ENCODE measurements around the gene USP53. TPM values are rescaled to one million over a fixed set of nuclear protein-coding genes. Genes with fewer than 3 reads are reported as not detected.

The USP53 gene
- total RNA-seq, 1 experiment from 2014 or later, result 20.1 TPM

DNA sequence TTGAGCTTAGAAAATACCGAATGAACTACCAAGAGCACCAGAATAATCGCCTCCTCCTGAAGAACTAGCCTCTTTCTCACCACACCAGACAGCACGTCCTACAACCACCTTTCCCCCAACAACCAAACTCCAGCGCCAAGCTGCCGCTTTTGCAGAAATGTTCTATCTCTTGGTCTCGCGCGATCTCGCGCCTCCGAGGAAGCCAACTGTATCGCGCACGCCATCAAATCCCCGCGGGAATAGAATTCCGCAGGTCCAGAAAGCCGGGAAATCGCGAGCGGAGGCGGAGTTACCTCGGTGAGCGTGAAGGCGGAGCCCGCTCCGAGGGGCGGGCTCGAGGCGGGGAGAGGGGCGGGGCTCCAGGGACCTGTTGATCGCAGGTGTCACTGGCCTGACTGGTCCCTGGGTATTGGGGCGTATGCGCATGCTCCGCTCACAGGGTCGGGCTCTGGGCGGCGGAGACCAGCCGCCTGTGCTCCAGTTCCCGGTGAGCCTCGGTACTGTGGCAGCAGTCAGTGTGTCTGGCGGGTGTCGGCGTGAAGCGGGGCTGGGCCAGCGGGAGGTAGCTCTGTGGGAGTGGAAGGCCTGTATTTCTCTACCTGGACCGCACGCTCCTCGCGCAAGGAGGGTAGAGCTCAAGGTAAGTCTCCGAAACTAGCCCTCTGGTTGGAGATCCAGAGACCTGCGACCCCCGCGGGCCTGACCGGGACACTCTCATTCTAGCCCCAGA is at the start of gene USP53 (continued):
- TF ChIP-seq, protein P1, sequence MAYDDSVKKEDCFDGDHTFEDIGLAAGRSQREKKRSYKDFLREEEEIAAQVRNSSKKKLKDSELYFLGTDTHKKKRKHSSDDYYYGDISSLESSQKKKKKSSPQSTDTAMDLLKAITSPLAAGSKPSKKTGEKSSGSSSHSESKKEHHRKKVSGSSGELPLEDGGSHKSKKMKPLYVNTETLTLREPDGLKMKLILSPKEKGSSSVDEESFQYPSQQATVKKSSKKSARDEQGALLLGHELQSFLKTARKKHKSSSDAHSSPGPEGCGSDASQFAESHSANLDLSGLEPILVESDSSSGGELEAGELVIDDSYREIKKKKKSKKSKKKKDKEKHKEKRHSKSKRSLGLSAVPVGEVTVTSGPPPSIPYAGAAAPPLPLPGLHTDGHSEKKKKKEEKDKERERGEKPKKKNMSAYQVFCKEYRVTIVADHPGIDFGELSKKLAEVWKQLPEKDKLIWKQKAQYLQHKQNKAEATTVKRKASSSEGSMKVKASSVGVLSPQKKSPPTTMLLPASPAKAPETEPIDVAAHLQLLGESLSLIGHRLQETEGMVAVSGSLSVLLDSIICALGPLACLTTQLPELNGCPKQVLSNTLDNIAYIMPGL (CRISPR knock-in tag; IDR thresholded peaks at IDR 0.05), result no peak
- TF ChIP-seq SP1 (CRISPR knock-in tag; conservative IDR thresholded peaks at IDR 0.05) (peak; percentile 25; the same call in 1 of the 2 replicates), ZNF416 (CRISPR knock-in tag; IDR thresholded peaks at IDR 0.05) (0 out of 2 replicates have a peak, but pooled peaks have one; percentile 50), ESRRA (CRISPR knock-in tag; IDR thresholded peaks at IDR 0.05; ENCODE audit: borderline replicate concordance) (peak; percentile 9; the same call in 1 of the 2 replicates), CBFB (CRISPR knock-in tag; IDR thresholded peaks at IDR 0.05; ENCODE audit: low read depth) (no peak), MXD4 (CRISPR knock-in tag; IDR thresholded peaks at IDR 0.05; ENCODE audit: borderline replicate concordance) (no peak), FOXP1 (CRISPR knock-in tag; IDR thresholded peaks at IDR 0.05; ENCODE audit: borderline replicate concordance) (0 out of 2 replicates have a peak, but pooled peaks have one; percentile 52), OVOL2 (CRISPR knock-in tag; IDR thresholded peaks at IDR 0.05; ENCODE audit: borderline replicate concordance) (no peak), EMX1 (CRISPR knock-in tag; IDR thresholded peaks at IDR 0.05) (no peak), ELF4 (CRISPR knock-in tag; IDR thresholded peaks at IDR 0.05; ENCODE audit: low read depth) (no peak), SMAD3 (CRISPR knock-in tag; IDR thresholded peaks at IDR 0.05; ENCODE audit: borderline replicate concordance) (0 out of 2 replicates have a peak, but pooled peaks have one; percentile 21), GRHL2 (CRISPR knock-in tag; IDR thresholded peaks at IDR 0.05; ENCODE audit: insufficient replicate concordance, severe bottlenecking) (no peak)

DNA sequence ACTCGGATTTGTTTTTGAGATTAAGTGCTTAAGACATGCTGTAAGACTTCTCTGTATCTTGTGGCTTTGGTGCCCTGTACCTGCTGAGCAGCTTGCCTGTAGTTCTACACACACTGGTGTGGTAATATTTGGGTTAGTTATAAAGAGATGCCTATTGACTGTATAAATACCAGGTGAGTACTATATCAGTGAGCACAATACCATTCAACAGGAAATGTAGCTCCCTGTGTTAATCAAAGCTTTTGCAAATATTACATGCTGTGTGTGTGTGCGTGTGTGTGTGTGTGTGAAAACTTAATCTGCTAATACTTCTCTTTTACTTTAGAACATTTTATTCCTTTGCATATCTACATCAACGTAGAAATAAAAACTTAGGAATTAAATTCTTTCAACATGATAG is 46.7 kb upstream of the USP53 start:
- TF ChIP-seq, protein P2, sequence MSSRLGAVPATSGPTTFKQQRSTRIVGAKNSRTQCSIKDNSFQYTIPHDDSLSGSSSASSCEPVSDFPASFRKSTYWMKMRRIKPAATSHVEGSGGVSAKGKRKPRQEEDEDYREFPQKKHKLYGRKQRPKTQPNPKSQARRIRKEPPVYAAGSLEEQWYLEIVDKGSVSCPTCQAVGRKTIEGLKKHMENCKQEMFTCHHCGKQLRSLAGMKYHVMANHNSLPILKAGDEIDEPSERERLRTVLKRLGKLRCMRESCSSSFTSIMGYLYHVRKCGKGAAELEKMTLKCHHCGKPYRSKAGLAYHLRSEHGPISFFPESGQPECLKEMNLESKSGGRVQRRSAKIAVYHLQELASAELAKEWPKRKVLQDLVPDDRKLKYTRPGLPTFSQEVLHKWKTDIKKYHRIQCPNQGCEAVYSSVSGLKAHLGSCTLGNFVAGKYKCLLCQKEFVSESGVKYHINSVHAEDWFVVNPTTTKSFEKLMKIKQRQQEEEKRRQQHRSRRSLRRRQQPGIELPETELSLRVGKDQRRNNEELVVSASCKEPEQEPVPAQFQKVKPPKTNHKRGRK (CRISPR knock-in tag; IDR thresholded peaks at IDR 0.05; ENCODE audit: borderline replicate concordance), result no peak
- TF ChIP-seq SOX15 (CRISPR knock-in tag; IDR thresholded peaks at IDR 0.05) (no peak), GRHL2 (CRISPR knock-in tag; IDR thresholded peaks at IDR 0.05; ENCODE audit: insufficient replicate concordance, severe bottlenecking) (no peak), ZNF317 (CRISPR knock-in tag; IDR thresholded peaks at IDR 0.05; ENCODE audit: borderline replicate concordance, low read depth) (no peak), HMGA2 (CRISPR knock-in tag; IDR thresholded peaks at IDR 0.05) (no peak), EMX1 (CRISPR knock-in tag; IDR thresholded peaks at IDR 0.05) (no peak), NR3C1 (CRISPR knock-in tag; conservative IDR thresholded peaks at IDR 0.05; ENCODE audit: low read depth) (no peak), TCF7 (CRISPR knock-in tag; IDR thresholded peaks at IDR 0.05; ENCODE audit: low read depth) (no peak), ETV6 (CRISPR knock-in tag; IDR thresholded peaks at IDR 0.05) (no peak)
- TF ChIP-seq, protein P3, sequence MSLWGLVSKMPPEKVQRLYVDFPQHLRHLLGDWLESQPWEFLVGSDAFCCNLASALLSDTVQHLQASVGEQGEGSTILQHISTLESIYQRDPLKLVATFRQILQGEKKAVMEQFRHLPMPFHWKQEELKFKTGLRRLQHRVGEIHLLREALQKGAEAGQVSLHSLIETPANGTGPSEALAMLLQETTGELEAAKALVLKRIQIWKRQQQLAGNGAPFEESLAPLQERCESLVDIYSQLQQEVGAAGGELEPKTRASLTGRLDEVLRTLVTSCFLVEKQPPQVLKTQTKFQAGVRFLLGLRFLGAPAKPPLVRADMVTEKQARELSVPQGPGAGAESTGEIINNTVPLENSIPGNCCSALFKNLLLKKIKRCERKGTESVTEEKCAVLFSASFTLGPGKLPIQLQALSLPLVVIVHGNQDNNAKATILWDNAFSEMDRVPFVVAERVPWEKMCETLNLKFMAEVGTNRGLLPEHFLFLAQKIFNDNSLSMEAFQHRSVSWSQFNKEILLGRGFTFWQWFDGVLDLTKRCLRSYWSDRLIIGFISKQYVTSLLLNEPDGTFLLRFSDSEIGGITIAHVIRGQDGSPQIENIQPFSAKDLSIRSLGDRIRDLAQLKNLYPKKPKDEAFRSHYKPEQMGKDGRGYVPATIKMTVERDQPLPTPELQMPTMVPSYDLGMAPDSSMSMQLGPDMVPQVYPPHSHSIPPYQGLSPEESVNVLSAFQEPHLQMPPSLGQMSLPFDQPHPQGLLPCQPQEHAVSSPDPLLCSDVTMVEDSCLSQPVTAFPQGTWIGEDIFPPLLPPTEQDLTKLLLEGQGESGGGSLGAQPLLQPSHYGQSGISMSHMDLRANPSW (CRISPR knock-in tag; conservative IDR thresholded peaks at IDR 0.05; ENCODE audit: low read depth), result no peak
- TF ChIP-seq, protein P4, sequence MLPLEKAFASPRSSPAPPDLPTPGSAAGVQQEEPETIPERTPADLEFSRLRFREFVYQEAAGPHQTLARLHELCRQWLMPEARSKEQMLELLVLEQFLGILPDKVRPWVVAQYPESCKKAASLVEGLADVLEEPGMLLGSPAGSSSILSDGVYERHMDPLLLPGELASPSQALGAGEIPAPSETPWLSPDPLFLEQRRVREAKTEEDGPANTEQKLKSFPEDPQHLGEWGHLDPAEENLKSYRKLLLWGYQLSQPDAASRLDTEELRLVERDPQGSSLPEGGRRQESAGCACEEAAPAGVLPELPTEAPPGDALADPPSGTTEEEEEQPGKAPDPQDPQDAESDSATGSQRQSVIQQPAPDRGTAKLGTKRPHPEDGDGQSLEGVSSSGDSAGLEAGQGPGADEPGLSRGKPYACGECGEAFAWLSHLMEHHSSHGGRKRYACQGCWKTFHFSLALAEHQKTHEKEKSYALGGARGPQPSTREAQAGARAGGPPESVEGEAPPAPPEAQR (CRISPR knock-in tag; IDR thresholded peaks at IDR 0.05), result no peak
- TF ChIP-seq, protein P5, sequence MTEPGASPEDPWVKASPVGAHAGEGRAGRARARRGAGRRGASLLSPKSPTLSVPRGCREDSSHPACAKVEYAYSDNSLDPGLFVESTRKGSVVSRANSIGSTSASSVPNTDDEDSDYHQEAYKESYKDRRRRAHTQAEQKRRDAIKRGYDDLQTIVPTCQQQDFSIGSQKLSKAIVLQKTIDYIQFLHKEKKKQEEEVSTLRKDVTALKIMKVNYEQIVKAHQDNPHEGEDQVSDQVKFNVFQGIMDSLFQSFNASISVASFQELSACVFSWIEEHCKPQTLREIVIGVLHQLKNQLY (CRISPR knock-in tag; IDR thresholded peaks at IDR 0.05), result no peak
- TF ChIP-seq, protein P6, sequence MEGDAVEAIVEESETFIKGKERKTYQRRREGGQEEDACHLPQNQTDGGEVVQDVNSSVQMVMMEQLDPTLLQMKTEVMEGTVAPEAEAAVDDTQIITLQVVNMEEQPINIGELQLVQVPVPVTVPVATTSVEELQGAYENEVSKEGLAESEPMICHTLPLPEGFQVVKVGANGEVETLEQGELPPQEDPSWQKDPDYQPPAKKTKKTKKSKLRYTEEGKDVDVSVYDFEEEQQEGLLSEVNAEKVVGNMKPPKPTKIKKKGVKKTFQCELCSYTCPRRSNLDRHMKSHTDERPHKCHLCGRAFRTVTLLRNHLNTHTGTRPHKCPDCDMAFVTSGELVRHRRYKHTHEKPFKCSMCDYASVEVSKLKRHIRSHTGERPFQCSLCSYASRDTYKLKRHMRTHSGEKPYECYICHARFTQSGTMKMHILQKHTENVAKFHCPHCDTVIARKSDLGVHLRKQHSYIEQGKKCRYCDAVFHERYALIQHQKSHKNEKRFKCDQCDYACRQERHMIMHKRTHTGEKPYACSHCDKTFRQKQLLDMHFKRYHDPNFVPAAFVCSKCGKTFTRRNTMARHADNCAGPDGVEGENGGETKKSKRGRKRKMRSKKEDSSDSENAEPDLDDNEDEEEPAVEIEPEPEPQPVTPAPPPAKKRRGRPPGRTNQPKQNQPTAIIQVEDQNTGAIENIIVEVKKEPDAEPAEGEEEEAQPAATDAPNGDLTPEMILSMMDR (IDR thresholded peaks at IDR 0.05), result no peak
- Mint-ChIP-seq H3K4me1 (no peaks in the 10 kb centered on the region), H3K4me3 (no peak overlapping the region), H3K27ac (no peak overlapping the region), H3K27me3 (ENCODE audit: low read depth) (no peaks in the 10 kb centered on the region), H3K9me3 (peaks cover 16% of the 10 kb centered on the region), H3K36me3 (no peaks in the 10 kb centered on the region)
- ChIA-PET POLR2A (no interaction called here), CTCF (no interaction called here)
- ATAC-seq (no peak), DNase-seq (ENCODE audit: low spot score) (no peak)
